Measurements from ENCODE around the gene CCDC13. TPM values are rescaled to one million over a fixed set of nuclear protein-coding genes. Genes with fewer than 3 reads are reported as not detected.

CCDC13 gene
- total RNA-seq, 2 donors from 2014 or later: 0.94 TPM; not detected in 1

- Mint-ChIP-seq H3K27me3 (no peaks in the 10 kb centered on the region), H3K36me3 (ENCODE audit: low read depth) (no peaks in the 10 kb centered on the region), H3K4me3 (no peak overlapping the region), H3K27ac (no peak overlapping the region), H3K4me1 (peaks cover 2% of the 10 kb centered on the region)
- ATAC-seq: peak; percentile 84
- H3K9me3 ChIP-seq (ENCODE audit: control insufficient read depth, low read length, poor library complexity, severe bottlenecking): no peaks in the 10 kb centered on the region
- DNase-seq: peak in 1 of 3 donors; percentile 22
Measured at GRCh38 chr3:42780892-42781700, 8.0 kb upstream of the CCDC13 start.

- Mint-ChIP-seq H3K4me3 (no peak overlapping the region), H3K4me1 (peaks cover 2% of the 10 kb centered on the region), H3K27ac (no peak overlapping the region), H3K27me3 (no peaks in the 10 kb centered on the region), H3K36me3 (ENCODE audit: low read depth) (no peaks in the 10 kb centered on the region)
- DNase-seq (no peak), ATAC-seq (no peak)
- H3K9me3 ChIP-seq (ENCODE audit: control insufficient read depth, low read length, poor library complexity, severe bottlenecking): no peaks in the 10 kb centered on the region
Measured at GRCh38 chr3:42780398-42780797, 7.3 kb upstream of the CCDC13 start.

GRCh38 chr3:42778644-42779043, 5.6 kb upstream of the CCDC13 start:
- no peaks in the 10 kb centered on the region for H3K9me3 ChIP-seq (ENCODE audit: control insufficient read depth, low read length, poor library complexity, severe bottlenecking)
- no peak overlapping the region for H3K27ac Mint-ChIP-seq
- no peaks in the 10 kb centered on the region for H3K27me3 Mint-ChIP-seq
- no peaks in the 10 kb centered on the region for H3K36me3 Mint-ChIP-seq (ENCODE audit: low read depth)
- H3K4me1 Mint-ChIP-seq: peaks cover 2% of the 10 kb centered on the region
- H3K4me3 Mint-ChIP-seq: no peak overlapping the region
- ATAC-seq (no peak), DNase-seq (no peak)

- ATAC-seq (peak; percentile 11), DNase-seq (no peak)
- no peaks in the 10 kb centered on the region for H3K36me3 Mint-ChIP-seq (ENCODE audit: low read depth)
- H3K27me3 Mint-ChIP-seq: no peaks in the 10 kb centered on the region
- no peaks in the 10 kb centered on the region for H3K9me3 ChIP-seq (ENCODE audit: control insufficient read depth, low read length, poor library complexity, severe bottlenecking)
- peaks cover 7% of the 10 kb centered on the region for H3K4me1 Mint-ChIP-seq
- peak overlapping the region; percentile 91 for H3K4me3 Mint-ChIP-seq
- H3K27ac Mint-ChIP-seq: peak overlapping the region; percentile 85
Measured at GRCh38 chr3:42773409-42773751, 327 bp upstream of the CCDC13 start.

- H3K4me1 Mint-ChIP-seq: peaks cover 8% of the 10 kb centered on the region
- H3K27me3 Mint-ChIP-seq: no peaks in the 10 kb centered on the region
- H3K4me3 Mint-ChIP-seq: peak overlapping the region; percentile 57
- no peak overlapping the region for H3K27ac Mint-ChIP-seq
- ATAC-seq (no peak), DNase-seq (no peak)
- H3K36me3 Mint-ChIP-seq (ENCODE audit: low read depth): no peaks in the 10 kb centered on the region
- no peaks in the 10 kb centered on the region for H3K9me3 ChIP-seq (ENCODE audit: control insufficient read depth, low read length, poor library complexity, severe bottlenecking)
Measured at GRCh38 chr3:42771271-42771670, 1.8 kb downstream of the CCDC13 start.

GRCh38 chr3:42769477-42770131, 3.4 kb downstream of the CCDC13 start:
- Mint-ChIP-seq H3K4me3 (no peak overlapping the region), H3K4me1 (peaks cover 9% of the 10 kb centered on the region), H3K36me3 (ENCODE audit: low read depth) (peaks cover 3% of the 10 kb centered on the region), H3K27ac (no peak overlapping the region), H3K27me3 (no peaks in the 10 kb centered on the region)
- no peak for DNase-seq
- no peaks in the 10 kb centered on the region for H3K9me3 ChIP-seq (ENCODE audit: control insufficient read depth, low read length, poor library complexity, severe bottlenecking)
- ATAC-seq: no peak

GRCh38 chr3:42764561-42765295, 8.3 kb downstream of the CCDC13 start:
- Mint-ChIP-seq H3K27ac (no peak overlapping the region), H3K4me3 (no peak overlapping the region), H3K27me3 (peaks cover 12% of the 10 kb centered on the region), H3K36me3 (ENCODE audit: low read depth) (peaks cover 10% of the 10 kb centered on the region), H3K4me1 (peaks cover 7% of the 10 kb centered on the region)
- ATAC-seq (no peak), DNase-seq (no peak)
- H3K9me3 ChIP-seq (ENCODE audit: control insufficient read depth, low read length, poor library complexity, severe bottlenecking): no peaks in the 10 kb centered on the region

- no peak for ATAC-seq
- H3K36me3 Mint-ChIP-seq (ENCODE audit: low read depth): peaks cover 10% of the 10 kb centered on the region
- H3K4me1 Mint-ChIP-seq: peaks cover 7% of the 10 kb centered on the region
- no peak overlapping the region for H3K27ac Mint-ChIP-seq
- DNase-seq: no peak
- no peak overlapping the region for H3K4me3 Mint-ChIP-seq
- peaks cover 14% of the 10 kb centered on the region for H3K27me3 Mint-ChIP-seq
- H3K9me3 ChIP-seq (ENCODE audit: control insufficient read depth, low read length, poor library complexity, severe bottlenecking): no peaks in the 10 kb centered on the region
Measured at GRCh38 chr3:42764115-42764514, 8.9 kb downstream of the CCDC13 start.

- ATAC-seq (no peak), DNase-seq (no peak)
- Mint-ChIP-seq H3K4me3 (no peak overlapping the region), H3K27ac (no peak overlapping the region), H3K27me3 (peaks cover 25% of the 10 kb centered on the region), H3K36me3 (ENCODE audit: low read depth) (peaks cover 10% of the 10 kb centered on the region), H3K4me1 (peaks cover 7% of the 10 kb centered on the region)
- no peaks in the 10 kb centered on the region for H3K9me3 ChIP-seq (ENCODE audit: control insufficient read depth, low read length, poor library complexity, severe bottlenecking)
Measured at GRCh38 chr3:42763021-42763420, 10.0 kb downstream of the CCDC13 start.

- Mint-ChIP-seq H3K27me3 (peaks cover 26% of the 10 kb centered on the region), H3K27ac (no peak overlapping the region), H3K4me1 (peaks cover 7% of the 10 kb centered on the region), H3K36me3 (ENCODE audit: low read depth) (peaks cover 10% of the 10 kb centered on the region), H3K4me3 (no peak overlapping the region)
- H3K9me3 ChIP-seq (ENCODE audit: control insufficient read depth, low read length, poor library complexity, severe bottlenecking): no peaks in the 10 kb centered on the region
- no peak for DNase-seq
- ATAC-seq: no peak
Measured at GRCh38 chr3:42762046-42762724, 10.9 kb downstream of the CCDC13 start.

GRCh38 chr3:42758126-42758525, 14.9 kb downstream of the CCDC13 start:
- Mint-ChIP-seq H3K4me3 (no peak overlapping the region), H3K27ac (no peak overlapping the region), H3K36me3 (ENCODE audit: low read depth) (peaks cover 13% of the 10 kb centered on the region), H3K27me3 (peaks cover 39% of the 10 kb centered on the region), H3K4me1 (peaks cover 13% of the 10 kb centered on the region)
- no peak for ATAC-seq
- DNase-seq: no peak
- H3K9me3 ChIP-seq (ENCODE audit: control insufficient read depth, low read length, poor library complexity, severe bottlenecking): no peaks in the 10 kb centered on the region

GRCh38 chr3:42756681-42757213, 16.3 kb downstream of the CCDC13 start:
- H3K27ac Mint-ChIP-seq: no peak overlapping the region
- no peak for DNase-seq
- H3K4me1 Mint-ChIP-seq: peaks cover 12% of the 10 kb centered on the region

More at GRCh38 chr3:42756681-42757213, 16.3 kb downstream of the CCDC13 start:
- Mint-ChIP-seq H3K27me3 (peaks cover 37% of the 10 kb centered on the region), H3K36me3 (ENCODE audit: low read depth) (peaks cover 12% of the 10 kb centered on the region), H3K4me3 (no peak overlapping the region)
- ATAC-seq: no peak
- no peaks in the 10 kb centered on the region for H3K9me3 ChIP-seq (ENCODE audit: control insufficient read depth, low read length, poor library complexity, severe bottlenecking)
